SIG-M5 (cell line): ENCODE data around the gene CEACAM4.
"Not testable (repeated sequence)": the region's sequence is repeated elsewhere in the genome, so short reads cannot be mapped to it uniquely, and the experiment has no call there.

Source experiments
- DNase-seq: peaks from one replicate; lab custom pipeline; 2025; lab: John Stamatoyannopoulos, UW

The CEACAM4 gene

GRCh38 chr19:41626877-41627276 lies at the start of gene CEACAM4:
Gene CEACAM4, minus strand, starts transcription at chr19:41627074. Its CDS starts 111 bp downstream, at chr19:41626963.
- DNase-seq = no peak

DNA sequence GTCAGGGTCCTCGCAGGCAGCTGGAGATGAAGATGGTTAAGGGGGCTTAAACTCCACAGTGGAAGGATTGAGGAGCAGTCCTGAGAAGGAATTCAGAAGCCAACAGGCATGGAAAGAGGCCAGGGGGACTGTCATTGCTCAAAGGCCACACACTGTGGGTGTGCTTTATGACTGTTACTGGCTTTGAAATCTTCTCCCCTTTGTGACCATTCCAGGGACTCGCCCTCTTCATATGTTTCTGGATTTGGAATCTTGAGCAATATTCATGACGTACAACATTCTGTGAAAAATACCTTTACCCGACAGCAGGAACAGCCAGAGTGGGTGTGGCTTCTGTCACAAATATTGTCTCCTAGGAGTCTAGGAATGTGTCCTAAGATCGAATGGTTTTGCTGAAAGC lies 44.6 kb upstream of the CEACAM4 start:
- no peak for DNase-seq

DNA sequence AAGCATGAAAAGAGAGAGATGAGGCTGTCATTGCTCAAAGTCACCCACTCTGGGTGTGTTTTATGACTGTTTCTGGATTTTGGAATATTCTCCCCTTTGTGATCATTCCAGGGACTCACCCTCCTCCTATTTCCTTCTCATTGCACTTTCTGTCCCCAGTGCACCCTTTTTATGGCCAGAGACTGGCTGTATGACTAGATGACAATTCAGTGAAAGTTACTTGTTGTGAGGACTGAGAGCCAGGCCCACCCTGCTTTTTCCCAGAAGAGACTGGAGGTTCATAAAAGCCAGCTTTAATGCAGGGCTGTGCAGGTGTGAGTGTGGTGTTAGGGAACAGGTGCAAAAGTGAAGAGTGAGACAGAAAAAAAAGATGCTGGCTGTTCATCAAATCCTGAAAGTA lies 43.9 kb upstream of the CEACAM4 start:
- DNase-seq = no peak

GRCh38 chr19:41668315-41668714 lies 41.4 kb upstream of the CEACAM4 start:
- no peak for DNase-seq

DNA sequence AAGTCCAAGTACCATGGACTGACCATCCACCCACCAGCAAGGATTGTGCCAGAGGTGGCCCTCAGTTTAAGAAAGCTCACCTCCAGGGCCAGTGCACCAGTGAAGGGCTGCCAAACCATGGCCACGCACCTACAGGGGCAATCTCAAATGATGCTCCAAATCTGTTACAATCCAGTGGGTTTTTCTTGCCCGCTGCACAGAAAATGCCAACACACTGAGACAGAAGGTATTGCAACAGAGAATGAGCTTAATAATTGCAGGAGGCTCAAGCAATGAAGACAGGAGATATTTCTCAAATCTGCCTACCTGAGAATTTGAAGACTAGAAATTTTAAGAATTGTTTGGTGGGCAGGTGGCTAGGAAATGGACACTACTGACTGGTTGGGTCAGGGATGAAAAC lies 39.2 kb upstream of the CEACAM4 start:
- no peak for DNase-seq

DNA sequence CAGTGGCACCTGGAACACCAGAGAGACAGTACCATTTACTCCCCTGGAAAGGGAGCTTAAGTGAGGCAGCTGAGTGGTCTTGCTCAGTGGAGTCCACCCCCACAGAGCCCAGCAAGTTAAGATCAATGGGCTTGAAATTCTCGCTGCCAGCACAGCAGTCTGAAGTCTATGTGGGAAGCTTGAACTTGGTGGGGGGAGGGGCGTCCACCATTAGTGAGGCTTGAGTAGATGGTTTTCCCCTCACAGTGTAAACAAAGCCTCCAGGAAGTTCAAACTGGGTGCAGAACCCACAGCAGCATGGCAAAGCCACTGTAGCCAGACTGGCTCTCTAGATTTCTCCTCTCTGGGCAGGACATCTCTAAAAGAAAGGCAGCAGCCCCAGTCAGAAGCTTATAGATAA lies 30.3 kb upstream of the CEACAM4 start:
- DNase-seq = no peak

GRCh38 chr19:41656756-41657155 lies 29.9 kb upstream of the CEACAM4 start:
- not testable (repeated sequence) for DNase-seq

DNA sequence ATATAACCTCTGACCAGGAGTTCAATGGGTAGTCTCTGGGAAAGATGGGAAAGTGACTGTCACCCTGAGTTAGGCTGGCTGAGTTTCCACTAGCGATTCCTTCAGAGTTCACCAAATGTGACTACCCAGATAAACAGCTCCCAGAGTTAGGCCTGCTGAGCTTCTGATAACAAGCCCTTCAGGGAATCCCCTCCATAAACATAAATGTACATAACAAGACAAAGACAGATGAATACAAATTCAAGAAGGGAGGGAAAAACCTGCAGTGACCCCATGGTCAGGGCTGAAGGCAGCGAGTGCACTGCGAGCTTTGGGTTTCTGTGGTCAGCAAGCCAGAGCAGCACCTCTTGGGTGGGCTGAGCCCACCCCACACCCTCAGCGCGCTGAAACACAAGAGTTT lies 25.4 kb upstream of the CEACAM4 start:
- no peak for DNase-seq

DNA sequence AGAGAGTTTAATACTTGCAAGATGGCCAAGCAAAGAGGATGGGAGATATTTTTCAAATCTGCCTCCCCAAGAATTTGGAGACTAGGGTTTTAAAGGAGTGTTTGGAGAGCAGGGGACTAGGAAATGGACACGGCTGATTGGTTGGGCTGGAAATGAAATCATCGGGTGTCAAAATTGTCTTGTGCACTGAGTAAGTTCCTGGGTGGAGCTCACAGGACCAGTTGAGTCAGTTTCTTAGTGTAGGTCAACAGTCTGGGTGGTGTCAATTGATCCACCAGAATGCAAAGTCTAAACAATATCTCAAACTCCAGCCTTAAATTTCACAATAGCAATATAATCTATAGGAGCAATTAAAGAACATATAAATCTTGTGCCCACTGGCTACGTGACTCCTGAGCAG lies 23.0 kb upstream of the CEACAM4 start:
- DNase-seq = no peak

GRCh38 chr19:41646589-41647204 lies 19.8 kb upstream of the CEACAM4 start:
- DNase-seq = no peak

GRCh38 chr19:41641879-41642485 lies 15.1 kb upstream of the CEACAM4 start:
- DNase-seq = no peak

DNA sequence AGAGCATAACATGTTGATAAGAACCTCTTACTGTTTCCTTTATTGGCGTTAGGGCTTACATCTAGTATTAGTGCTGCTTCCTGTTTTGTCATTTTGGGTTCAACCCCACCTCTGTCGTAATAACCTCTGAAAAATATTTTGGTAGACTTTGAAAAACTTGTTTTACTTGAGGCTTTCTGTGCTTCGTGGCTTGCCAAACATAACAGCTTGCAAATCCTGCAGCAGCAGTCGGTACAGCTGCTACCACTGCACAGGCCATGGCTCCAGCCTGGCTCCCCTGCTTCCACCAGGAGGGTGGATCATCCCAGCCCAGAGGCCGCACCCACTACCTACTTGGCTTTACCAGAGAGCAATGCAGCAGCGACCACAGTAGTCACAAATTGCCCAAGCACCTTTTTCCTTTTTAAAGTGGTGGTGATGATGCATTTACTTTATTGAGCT lies 11.8 kb upstream of the CEACAM4 start:
- no peak for DNase-seq

- DNase-seq = peak; percentile 55
These were observed 10.6 kb upstream of the CEACAM4 start for GRCh38 chr19:41637484-41637883.

GRCh38 chr19:41627966-41628675 lies 1.2 kb upstream of the CEACAM4 start:
- DNase-seq = no peak

GRCh38 chr19:41626278-41626677 lies 596 bp downstream of the CEACAM4 start:
- DNase-seq = no peak

DNA sequence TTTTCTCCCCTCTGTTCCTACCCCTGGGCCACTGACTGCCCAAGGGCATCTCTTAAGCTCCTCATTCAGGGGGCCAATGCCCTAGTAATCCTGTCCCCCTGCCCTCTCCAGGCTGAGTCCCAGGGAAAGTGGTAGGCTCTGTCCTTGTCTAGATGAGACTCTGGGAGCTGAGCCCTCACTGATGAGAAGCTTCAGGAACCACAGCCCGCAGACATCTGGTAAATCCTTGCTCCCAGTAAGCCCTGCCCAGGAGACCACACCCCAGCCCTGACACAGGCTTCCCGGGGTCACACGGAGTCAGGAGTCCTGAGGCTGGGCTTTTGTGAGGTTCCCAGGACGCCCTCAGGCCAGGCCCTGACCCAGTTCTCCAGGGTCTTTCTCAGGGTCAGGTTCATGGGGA lies 1.9 kb downstream of the CEACAM4 start:
- no peak for DNase-seq

GRCh38 chr19:41624515-41624914 lies 2.4 kb downstream of the CEACAM4 start:
- DNase-seq = no peak

DNA sequence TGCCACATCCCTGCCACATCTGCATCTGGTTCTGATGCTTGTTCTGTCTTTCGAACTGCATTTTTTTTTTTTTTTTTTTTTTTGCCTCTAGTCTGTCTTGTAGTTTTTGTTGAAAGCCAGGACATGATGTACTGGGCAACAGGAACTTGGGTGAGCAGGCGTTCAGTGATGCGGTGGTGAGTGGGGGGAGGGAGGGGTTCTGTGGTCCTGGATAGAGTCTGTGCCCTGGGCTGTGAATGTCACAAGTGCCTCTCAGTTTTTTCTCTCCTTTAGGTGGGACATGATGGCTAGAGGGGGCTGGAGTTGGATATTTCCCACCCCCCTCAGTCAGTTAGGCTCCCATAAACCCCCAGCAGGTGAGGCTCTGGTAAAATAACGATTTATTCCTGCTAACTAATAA lies 3.5 kb downstream of the CEACAM4 start:
- DNase-seq = no peak

DNA sequence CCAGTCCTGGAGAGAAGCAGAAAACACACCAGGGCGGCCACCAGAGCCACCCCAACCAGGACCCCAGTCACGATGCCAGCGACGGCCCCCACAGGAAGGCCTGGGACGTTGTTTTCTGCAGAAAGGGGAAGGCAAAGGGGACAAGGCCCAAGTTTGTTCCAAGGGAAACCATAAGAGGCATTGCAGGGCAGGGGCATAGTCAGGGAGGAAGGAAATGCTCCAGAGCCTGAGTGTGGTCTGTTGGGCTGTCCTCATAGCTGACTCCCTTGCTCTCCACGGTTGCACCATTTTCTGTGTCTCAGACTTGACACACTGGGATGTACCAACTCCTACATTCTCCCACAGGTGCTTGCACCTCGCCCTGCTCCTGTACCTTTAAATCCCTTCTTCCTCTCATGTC lies 5.2 kb downstream of the CEACAM4 start:
- no peak for DNase-seq

DNA sequence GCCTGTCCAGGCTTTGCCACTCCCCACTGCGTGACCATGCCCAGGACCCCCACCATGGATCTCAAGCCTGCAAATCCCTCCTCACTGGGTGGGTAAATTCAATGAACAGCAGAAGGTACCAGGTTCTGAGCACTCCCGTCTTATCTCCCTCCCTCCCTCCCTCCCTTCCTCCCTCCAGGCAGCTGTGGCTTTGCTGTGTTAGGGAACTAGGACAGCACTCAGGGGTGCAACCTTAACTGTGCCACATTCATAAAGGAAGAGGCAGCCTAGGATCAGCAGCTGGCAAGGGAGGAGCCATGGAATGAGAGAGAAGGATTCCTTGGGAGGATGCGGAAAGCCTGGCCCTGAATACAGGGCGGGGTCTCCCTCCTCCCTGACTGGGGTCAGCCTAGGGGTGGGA lies 5.6 kb downstream of the CEACAM4 start:
- DNase-seq = no peak

DNA sequence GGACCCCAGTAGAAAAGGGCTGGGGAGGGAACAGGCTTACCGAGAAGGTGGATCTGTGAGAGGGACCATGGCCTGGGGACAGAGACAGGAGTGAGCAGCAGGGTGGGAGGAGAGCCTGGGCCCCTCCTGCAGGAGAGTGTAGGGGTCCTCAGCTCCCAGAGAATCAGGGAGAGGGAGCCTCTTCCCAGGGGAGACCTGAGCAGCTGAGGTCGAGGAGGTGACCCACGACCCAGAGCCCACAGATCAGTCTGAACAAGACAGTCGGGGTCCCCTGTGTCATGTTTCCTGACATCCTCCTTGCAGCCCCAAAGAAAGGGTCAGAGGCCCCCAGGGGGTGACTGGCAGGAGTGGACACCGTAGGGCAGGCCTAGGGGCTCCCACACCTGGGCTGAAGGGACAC lies 6.7 kb downstream of the CEACAM4 start:
- DNase-seq = no peak

GRCh38 chr19:41619018-41619556 lies 7.8 kb downstream of the CEACAM4 start:
- no peak for DNase-seq
